Esophagus squamous epithelium (tissue), 4 donors: ENCODE results near the gene PRKD1.

Experiments used
- POLR2A ChIP-seq, 4 donors: fragments of 450-650 bp; IDR thresholded peaks; one replicate each; pipeline ENCODE4 v1.6.1; 2017; ENCODE audit warnings: antibody characterized with exemption in 4 of 4, mild to moderate bottlenecking in 4 of 4, moderate library complexity in 3 of 4
- TF ChIP-seq, protein P1 (sequence below), 6 experiments: fragments of 450-650 bp in 4 of 6; fragments of 200-600 bp in 2 of 6; sonication (generic) in 2 of 6; IDR thresholded peaks; one replicate each; pipeline ENCODE4 v1.5.1; 2016 to 2019; ENCODE audit warnings: antibody characterized with exemption in 6 of 6, mild to moderate bottlenecking in 4 of 6, moderate library complexity in 4 of 6

DNA sequence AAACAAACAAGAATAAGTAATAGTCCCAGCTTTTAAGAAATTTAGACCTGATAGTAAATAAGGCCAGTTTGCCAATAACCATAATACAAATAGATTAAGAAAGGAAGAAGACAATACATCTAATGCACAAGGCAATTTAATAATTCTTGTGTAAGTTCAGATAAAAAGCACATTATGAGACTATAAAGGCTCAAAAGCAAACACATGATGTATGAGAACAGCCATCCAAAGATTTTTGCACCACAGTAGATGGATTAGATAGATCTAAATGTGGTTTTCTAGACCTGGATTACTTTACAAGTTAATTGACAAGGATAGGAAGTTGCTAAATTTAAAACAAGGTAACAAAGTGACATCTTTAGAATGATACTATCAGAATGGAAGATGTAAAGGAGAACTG is 125.4 kb downstream of the PRKD1 start:
- no peak for TF ChIP-seq POLR2A (IDR thresholded peaks at IDR 0.05)
- TF ChIP-seq, protein P1, sequence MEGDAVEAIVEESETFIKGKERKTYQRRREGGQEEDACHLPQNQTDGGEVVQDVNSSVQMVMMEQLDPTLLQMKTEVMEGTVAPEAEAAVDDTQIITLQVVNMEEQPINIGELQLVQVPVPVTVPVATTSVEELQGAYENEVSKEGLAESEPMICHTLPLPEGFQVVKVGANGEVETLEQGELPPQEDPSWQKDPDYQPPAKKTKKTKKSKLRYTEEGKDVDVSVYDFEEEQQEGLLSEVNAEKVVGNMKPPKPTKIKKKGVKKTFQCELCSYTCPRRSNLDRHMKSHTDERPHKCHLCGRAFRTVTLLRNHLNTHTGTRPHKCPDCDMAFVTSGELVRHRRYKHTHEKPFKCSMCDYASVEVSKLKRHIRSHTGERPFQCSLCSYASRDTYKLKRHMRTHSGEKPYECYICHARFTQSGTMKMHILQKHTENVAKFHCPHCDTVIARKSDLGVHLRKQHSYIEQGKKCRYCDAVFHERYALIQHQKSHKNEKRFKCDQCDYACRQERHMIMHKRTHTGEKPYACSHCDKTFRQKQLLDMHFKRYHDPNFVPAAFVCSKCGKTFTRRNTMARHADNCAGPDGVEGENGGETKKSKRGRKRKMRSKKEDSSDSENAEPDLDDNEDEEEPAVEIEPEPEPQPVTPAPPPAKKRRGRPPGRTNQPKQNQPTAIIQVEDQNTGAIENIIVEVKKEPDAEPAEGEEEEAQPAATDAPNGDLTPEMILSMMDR (IDR thresholded peaks at IDR 0.05): no peak
